ENCODE measurements around the gene ZBTB7A.

The ZBTB7A gene

DNA sequence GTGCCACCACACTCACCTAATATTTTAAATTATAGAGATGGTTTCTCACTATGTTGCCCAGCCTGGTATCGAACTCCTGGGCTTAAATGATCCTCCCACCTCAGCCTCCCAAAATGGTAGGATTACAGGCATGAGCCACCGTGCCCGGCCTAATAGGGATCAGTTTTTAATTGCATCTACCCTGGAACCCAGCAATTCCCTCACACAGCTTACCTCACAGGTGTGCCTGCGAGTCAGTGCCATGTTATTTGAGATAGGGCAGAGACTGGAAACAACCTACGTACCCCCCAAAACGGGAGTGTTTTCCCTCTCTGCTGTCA is 42.9 kb upstream of the ZBTB7A start:
- ChIA-PET POLR2A (interaction anchor here (0.6 to 0.8 kb wide), 3 partner anchors 15 to 67 kb away, joined by 3 to 6 read pairs (median 5); partner anchors contain the start of gene ZBTB7A), CTCF (interaction anchor here (1.0 to 1.6 kb wide), 3 partner anchors 10 to 109 kb away, joined by 3 to 5 read pairs (median 3); no protein-coding TSS in a partner anchor)
- Histone ChIP-seq H3K9me3 (ENCODE audit: control extremely low read depth in 1 of 5, control insufficient read depth in 4 of 5, insufficient read depth in 2 of 5, low read depth in 1 of 5, low read length in 4 of 5) (no peaks in the 10 kb centered on the region), H3K27me3 (replicated peaks in 2 of 5; ENCODE audit: control insufficient read depth in 4 of 5, insufficient read depth in 5 of 5, low read length in 4 of 5) (no peaks in the 10 kb centered on the region), H3K27ac (ENCODE audit: insufficient read depth in 1 of 2, low read depth in 1 of 2, low read length in 2 of 2, poor library complexity in 1 of 2, severe bottlenecking in 2 of 2) (peak overlapping the region in 1 of 2 experiments; percentile 60), H3K4me3 (ENCODE audit: control insufficient read depth in 1 of 7, extremely low read depth in 1 of 7, insufficient read depth in 4 of 7, low read depth in 2 of 7, low read length in 6 of 7) (peak overlapping the region in 1 of 7 experiments; percentile 7), H3K4me1 (ENCODE audit: control extremely low read depth in 1 of 4, control insufficient read depth in 4 of 4, insufficient read depth in 4 of 4, low read length in 3 of 4) (peaks cover 5 to 53% (median 33%) of the 10 kb centered on the region in 4 experiments), H3K36me3 (ENCODE audit: control insufficient read depth in 4 of 4, insufficient read depth in 4 of 4, low read length in 3 of 4) (peaks cover 0 to 63% (median 27%) of the 10 kb centered on the region in 4 experiments)
- 100% methylated on average over 4 of the region's 6 CpGs for WGBS (ENCODE audit: insufficient coverage)
- DNase-seq: no peak

DNA sequence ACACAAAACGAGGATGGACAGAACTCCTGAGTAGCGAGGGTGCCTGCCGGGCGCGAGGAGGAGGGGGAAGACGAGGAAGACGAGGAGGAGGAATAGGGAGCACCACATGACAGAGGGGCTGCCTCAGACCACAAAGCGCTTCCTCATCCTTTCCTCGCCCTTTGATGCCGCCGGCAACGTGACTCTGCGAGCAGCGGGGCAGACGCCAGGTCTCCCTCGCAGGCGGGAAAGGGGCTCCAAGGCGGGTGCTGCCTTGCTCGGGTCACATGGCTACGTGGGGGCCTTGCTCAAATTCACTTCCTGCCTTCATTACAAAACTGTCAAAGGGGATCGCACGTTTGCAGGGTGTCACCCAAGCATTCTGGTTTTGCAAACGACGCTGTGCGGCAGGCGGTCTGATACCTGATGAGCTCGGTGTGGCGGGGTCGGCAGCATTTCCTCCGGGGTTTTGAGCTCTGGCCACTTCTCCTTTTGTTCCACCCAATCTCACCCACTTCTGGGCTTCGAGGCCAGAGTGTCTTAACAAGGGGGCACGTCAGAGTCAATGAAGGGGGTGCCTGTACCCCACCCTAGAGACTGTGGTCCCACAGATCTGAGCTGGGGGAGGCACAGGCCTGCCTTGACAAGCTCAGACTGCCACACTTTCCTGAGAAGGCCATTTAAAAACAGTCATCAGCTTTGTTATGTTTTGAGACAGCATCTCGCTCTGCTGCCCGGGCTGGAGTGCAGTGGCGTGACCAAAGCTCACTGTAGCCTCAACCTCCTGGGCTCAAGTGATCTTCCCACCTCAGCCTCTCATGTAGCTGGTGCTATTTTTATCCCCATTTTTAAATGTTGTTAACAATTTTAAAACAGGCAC is 42.3 kb upstream of the ZBTB7A start:
- H3K36me3 ChIP-seq (ENCODE audit: control insufficient read depth in 4 of 4, insufficient read depth in 4 of 4, low read length in 3 of 4): peaks cover 0 to 57% (median 22%) of the 10 kb centered on the region in 4 experiments
- DNase-seq: peak; percentile 83 to 97 (median 96)
- H3K4me1 ChIP-seq (ENCODE audit: control extremely low read depth in 1 of 4, control insufficient read depth in 4 of 4, insufficient read depth in 4 of 4, low read length in 3 of 4): peaks cover 5 to 58% (median 38%) of the 10 kb centered on the region in 4 experiments
- H3K4me3 ChIP-seq (ENCODE audit: control insufficient read depth in 1 of 7, extremely low read depth in 1 of 7, insufficient read depth in 4 of 7, low read depth in 2 of 7, low read length in 6 of 7): peak overlapping the region in 4 of 7 experiments; percentile 5 to 28 (median 22)
- peak overlapping the region in 1 of 2 experiments; percentile 60 for H3K27ac ChIP-seq (ENCODE audit: insufficient read depth in 1 of 2, low read depth in 1 of 2, low read length in 2 of 2, poor library complexity in 1 of 2, severe bottlenecking in 2 of 2)
- H3K27me3 ChIP-seq (replicated peaks in 2 of 5; ENCODE audit: control insufficient read depth in 4 of 5, insufficient read depth in 5 of 5, low read length in 4 of 5): no peaks in the 10 kb centered on the region
- 9% methylated on average over 30 of the region's 35 CpGs for WGBS (ENCODE audit: insufficient coverage)
- no peaks in the 10 kb centered on the region for H3K9me3 ChIP-seq (ENCODE audit: control extremely low read depth in 1 of 5, control insufficient read depth in 4 of 5, insufficient read depth in 2 of 5, low read depth in 1 of 5, low read length in 4 of 5)
- ChIA-PET CTCF (interaction anchor here (0.8 to 1.6 kb wide), 4 partner anchors 11 to 108 kb away, joined by 3 to 5 read pairs (median 4); no protein-coding TSS in a partner anchor), POLR2A (interaction anchor here (0.6 to 0.8 kb wide), 3 partner anchors 16 to 66 kb away, joined by 3 to 6 read pairs (median 5); partner anchors contain the start of gene ZBTB7A)

DNA sequence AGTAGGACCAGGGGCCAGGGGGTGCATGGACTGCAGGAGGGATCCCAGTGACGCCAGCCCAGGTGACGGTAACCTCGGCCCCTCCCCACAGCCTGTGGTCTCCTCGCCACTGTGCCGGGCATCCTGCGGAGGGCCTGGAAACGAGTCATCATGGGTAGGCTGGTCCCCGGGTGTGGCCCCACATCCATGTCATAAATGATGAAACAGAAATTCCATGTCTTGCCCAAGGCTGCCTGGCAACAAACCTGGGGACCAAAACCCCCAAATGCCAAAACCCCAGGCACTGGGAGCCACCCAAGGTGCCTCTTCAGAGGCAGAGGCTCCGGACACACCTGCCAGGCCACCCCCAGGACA is 36.4 kb upstream of the ZBTB7A start:
- ChIA-PET CTCF (interaction anchor here (1.5 to 3.5 kb wide), 3 partner anchors 9 to 37 kb away, joined by 4 to 16 read pairs (median 10); no protein-coding TSS in a partner anchor), POLR2A (no interaction called here)
- Histone ChIP-seq H3K27me3 (replicated peaks in 2 of 5; ENCODE audit: control insufficient read depth in 4 of 5, insufficient read depth in 5 of 5, low read length in 4 of 5) (no peaks in the 10 kb centered on the region), H3K36me3 (ENCODE audit: control insufficient read depth in 4 of 4, insufficient read depth in 4 of 4, low read length in 3 of 4) (peaks cover 4 to 69% (median 37%) of the 10 kb centered on the region in 4 experiments), H3K4me3 (ENCODE audit: control insufficient read depth in 1 of 7, extremely low read depth in 1 of 7, insufficient read depth in 4 of 7, low read depth in 2 of 7, low read length in 6 of 7) (no peak overlapping the region), H3K9me3 (ENCODE audit: control extremely low read depth in 1 of 5, control insufficient read depth in 4 of 5, insufficient read depth in 2 of 5, low read depth in 1 of 5, low read length in 4 of 5) (no peaks in the 10 kb centered on the region), H3K4me1 (ENCODE audit: control extremely low read depth in 1 of 4, control insufficient read depth in 4 of 4, insufficient read depth in 4 of 4, low read length in 3 of 4) (peaks cover 0 to 31% (median 26%) of the 10 kb centered on the region in 4 experiments), H3K27ac (ENCODE audit: insufficient read depth in 1 of 2, low read depth in 1 of 2, low read length in 2 of 2, poor library complexity in 1 of 2, severe bottlenecking in 2 of 2) (no peak overlapping the region)
- DNase-seq: peak in 1 of 3 donors; percentile 10
- 70% methylated on average over 2 of the region's 9 CpGs for WGBS (ENCODE audit: insufficient coverage)

DNA sequence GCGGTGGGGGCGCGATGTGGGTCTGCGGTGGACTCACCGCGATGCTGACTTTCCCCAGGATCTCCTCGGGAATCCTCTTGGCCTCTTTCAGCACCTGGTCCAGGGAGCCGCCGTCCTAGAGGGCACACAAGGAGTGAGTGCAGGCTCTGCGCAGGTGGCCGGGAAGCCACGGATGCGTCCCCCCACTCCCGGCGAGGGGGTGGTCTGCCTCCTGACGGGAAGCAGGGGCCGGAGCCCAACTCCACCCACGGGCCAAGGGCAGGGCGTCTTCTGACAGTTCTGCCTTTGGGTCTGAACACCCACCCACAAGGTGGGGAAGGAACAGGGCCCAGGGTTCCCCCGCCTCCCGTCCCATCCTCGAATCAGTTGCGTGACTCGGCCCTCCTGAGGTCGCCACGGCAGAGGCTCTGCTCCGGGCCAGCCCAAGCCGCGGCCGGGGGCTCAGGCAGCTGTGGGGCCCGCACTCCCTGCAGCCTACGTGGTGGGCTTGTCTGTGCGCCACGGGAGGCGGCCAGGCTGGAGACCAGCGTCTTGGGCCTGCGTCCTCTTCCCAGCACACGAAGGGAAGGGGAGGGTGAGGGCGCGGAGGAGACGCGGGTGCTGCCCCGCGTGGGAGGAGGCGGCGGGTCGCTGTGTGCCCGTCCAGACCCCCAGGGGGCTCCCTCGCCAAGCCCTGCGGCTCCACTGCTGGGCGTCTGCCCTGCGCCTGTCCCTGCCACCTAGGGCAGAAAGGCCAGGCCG is 35.8 kb upstream of the ZBTB7A start:
- Histone ChIP-seq H3K4me3 (ENCODE audit: control insufficient read depth in 1 of 7, extremely low read depth in 1 of 7, insufficient read depth in 4 of 7, low read depth in 2 of 7, low read length in 6 of 7) (no peak overlapping the region), H3K9me3 (ENCODE audit: control extremely low read depth in 1 of 5, control insufficient read depth in 4 of 5, insufficient read depth in 2 of 5, low read depth in 1 of 5, low read length in 4 of 5) (no peaks in the 10 kb centered on the region), H3K4me1 (ENCODE audit: control extremely low read depth in 1 of 4, control insufficient read depth in 4 of 4, insufficient read depth in 4 of 4, low read length in 3 of 4) (peaks cover 0 to 27% (median 23%) of the 10 kb centered on the region in 4 experiments), H3K27me3 (replicated peaks in 2 of 5; ENCODE audit: control insufficient read depth in 4 of 5, insufficient read depth in 5 of 5, low read length in 4 of 5) (no peaks in the 10 kb centered on the region), H3K27ac (ENCODE audit: insufficient read depth in 1 of 2, low read depth in 1 of 2, low read length in 2 of 2, poor library complexity in 1 of 2, severe bottlenecking in 2 of 2) (no peak overlapping the region), H3K36me3 (ENCODE audit: control insufficient read depth in 4 of 4, insufficient read depth in 4 of 4, low read length in 3 of 4) (peaks cover 4 to 67% (median 41%) of the 10 kb centered on the region in 4 experiments)
- CTCF ChIA-PET: no interaction called here
- POLR2A ChIA-PET: interaction anchor here (0.6 kb wide), 1 partner anchor 37 kb away, joined by 6 read pairs; no protein-coding TSS in a partner anchor
- peak in 2 of 3 donors; percentile 33 to 37 for DNase-seq
- WGBS (ENCODE audit: insufficient coverage): 96% methylated on average over 53 of the region's 53 CpGs

DNA sequence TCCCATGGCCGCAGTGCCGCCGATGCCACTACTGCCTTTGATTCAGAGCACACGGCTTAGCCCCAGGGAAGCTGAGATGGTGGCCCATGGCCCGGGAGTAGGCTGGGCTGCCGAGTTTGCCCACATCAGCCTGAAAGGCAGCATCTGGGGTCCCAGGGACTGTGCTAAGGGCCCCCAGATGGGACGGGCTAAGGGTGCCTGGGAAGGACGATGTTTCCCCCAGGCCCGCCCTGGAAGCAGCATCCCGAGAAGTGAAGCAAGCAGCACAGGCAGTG is 34.7 kb upstream of the ZBTB7A start:
- Histone ChIP-seq H3K36me3 (ENCODE audit: control insufficient read depth in 4 of 4, insufficient read depth in 4 of 4, low read length in 3 of 4) (peaks cover 4 to 70% (median 43%) of the 10 kb centered on the region in 4 experiments), H3K27me3 (replicated peaks in 2 of 5; ENCODE audit: control insufficient read depth in 4 of 5, insufficient read depth in 5 of 5, low read length in 4 of 5) (no peaks in the 10 kb centered on the region), H3K4me1 (ENCODE audit: control extremely low read depth in 1 of 4, control insufficient read depth in 4 of 4, insufficient read depth in 4 of 4, low read length in 3 of 4) (peaks cover 0 to 27% (median 22%) of the 10 kb centered on the region in 4 experiments), H3K27ac (ENCODE audit: insufficient read depth in 1 of 2, low read depth in 1 of 2, low read length in 2 of 2, poor library complexity in 1 of 2, severe bottlenecking in 2 of 2) (no peak overlapping the region), H3K9me3 (ENCODE audit: control extremely low read depth in 1 of 5, control insufficient read depth in 4 of 5, insufficient read depth in 2 of 5, low read depth in 1 of 5, low read length in 4 of 5) (no peaks in the 10 kb centered on the region), H3K4me3 (ENCODE audit: control insufficient read depth in 1 of 7, extremely low read depth in 1 of 7, insufficient read depth in 4 of 7, low read depth in 2 of 7, low read length in 6 of 7) (no peak overlapping the region)
- ChIA-PET CTCF (interaction anchor here (1.9 kb wide), 1 partner anchor 12 kb away, joined by 5 read pairs; no protein-coding TSS in a partner anchor), POLR2A (no interaction called here)
- DNase-seq: no peak
- 98% methylated on average over 10 of the region's 10 CpGs for WGBS (ENCODE audit: insufficient coverage)

DNA sequence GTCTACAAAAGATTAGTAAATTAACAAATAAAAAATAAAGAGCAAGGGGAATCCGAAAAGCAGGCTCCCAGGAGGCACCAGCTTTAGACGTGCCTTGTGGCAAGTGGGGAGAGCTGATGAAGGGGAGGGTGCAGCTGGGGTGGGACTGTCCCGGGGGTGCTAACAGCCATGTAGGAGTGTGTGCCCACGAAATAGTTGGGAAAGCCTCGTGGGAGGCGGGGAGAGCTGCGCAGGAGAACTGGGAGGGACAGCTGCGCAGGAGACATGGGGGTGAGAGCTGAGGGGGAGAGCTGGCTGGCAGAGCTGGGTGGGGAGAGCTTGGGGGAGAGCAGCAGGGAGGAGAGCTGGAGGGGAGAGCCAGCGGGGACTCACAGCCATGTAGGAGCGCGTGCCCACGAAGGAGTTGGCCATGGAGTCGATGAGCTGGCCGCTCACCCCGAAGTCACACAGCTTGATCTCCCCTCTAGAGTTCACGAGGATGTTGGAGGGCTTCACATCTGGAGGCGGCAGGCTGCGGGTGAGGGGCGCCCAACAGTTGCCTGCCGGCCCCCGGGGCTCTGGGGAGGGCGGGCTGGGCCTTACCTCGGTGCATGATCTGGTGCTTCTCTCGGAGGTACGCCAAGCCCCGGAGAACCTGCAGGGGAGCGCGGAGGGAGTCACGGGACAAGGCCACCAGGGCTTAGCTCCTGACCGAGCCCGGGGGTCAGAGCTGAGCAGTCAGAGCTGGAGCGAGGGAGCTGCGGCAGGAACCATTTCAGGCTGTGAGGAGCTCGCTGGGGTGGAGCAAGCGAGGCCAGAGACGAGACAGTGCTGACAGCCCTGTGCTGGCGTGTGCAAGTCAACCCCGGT is 34.2 kb upstream of the ZBTB7A start:
- 95% methylated on average over 32 of the region's 38 CpGs for WGBS (ENCODE audit: insufficient coverage)
- POLR2A ChIA-PET: no interaction called here
- Histone ChIP-seq H3K36me3 (ENCODE audit: control insufficient read depth in 4 of 4, insufficient read depth in 4 of 4, low read length in 3 of 4) (peaks cover 4 to 72% (median 45%) of the 10 kb centered on the region in 4 experiments), H3K4me3 (ENCODE audit: control insufficient read depth in 1 of 7, extremely low read depth in 1 of 7, insufficient read depth in 4 of 7, low read depth in 2 of 7, low read length in 6 of 7) (no peak overlapping the region), H3K4me1 (ENCODE audit: control extremely low read depth in 1 of 4, control insufficient read depth in 4 of 4, insufficient read depth in 4 of 4, low read length in 3 of 4) (peaks cover 0 to 24% (median 19%) of the 10 kb centered on the region in 4 experiments), H3K9me3 (ENCODE audit: control extremely low read depth in 1 of 5, control insufficient read depth in 4 of 5, insufficient read depth in 2 of 5, low read depth in 1 of 5, low read length in 4 of 5) (no peaks in the 10 kb centered on the region), H3K27ac (ENCODE audit: insufficient read depth in 1 of 2, low read depth in 1 of 2, low read length in 2 of 2, poor library complexity in 1 of 2, severe bottlenecking in 2 of 2) (no peak overlapping the region), H3K27me3 (replicated peaks in 2 of 5; ENCODE audit: control insufficient read depth in 4 of 5, insufficient read depth in 5 of 5, low read length in 4 of 5) (no peaks in the 10 kb centered on the region)
- no peak for DNase-seq
- CTCF ChIA-PET: interaction anchor here (1.9 kb wide), 1 partner anchor 11 kb away, joined by 5 read pairs; no protein-coding TSS in a partner anchor

Data from common myeloid progenitor, CD34-positive (primary cell).